Middle frontal gyrus (tissue), 1 donor: ENCODE measurements around the gene ADCY10.
A peak's percentile ranks its signal among the peaks of the same experiment; 100 is the strongest.

Source experiments
- DNase-seq: peaks from one replicate; pipeline ENCODE4 v3.0.0-alpha.2; 2015; ENCODE audit warnings: low spot score; ENCODE audit errors: extremely low spot score

The ADCY10 gene

GRCh38 chr1:167782946-167783345 lies 131.0 kb downstream of the ADCY10 start:
- DNase-seq: no peak

- no peak for DNase-seq
Measured at GRCh38 chr1:167781558-167781957, 132.4 kb downstream of the ADCY10 start.

GRCh38 chr1:167777269-167777650 lies 136.7 kb downstream of the ADCY10 start:
- DNase-seq: no peak

DNA sequence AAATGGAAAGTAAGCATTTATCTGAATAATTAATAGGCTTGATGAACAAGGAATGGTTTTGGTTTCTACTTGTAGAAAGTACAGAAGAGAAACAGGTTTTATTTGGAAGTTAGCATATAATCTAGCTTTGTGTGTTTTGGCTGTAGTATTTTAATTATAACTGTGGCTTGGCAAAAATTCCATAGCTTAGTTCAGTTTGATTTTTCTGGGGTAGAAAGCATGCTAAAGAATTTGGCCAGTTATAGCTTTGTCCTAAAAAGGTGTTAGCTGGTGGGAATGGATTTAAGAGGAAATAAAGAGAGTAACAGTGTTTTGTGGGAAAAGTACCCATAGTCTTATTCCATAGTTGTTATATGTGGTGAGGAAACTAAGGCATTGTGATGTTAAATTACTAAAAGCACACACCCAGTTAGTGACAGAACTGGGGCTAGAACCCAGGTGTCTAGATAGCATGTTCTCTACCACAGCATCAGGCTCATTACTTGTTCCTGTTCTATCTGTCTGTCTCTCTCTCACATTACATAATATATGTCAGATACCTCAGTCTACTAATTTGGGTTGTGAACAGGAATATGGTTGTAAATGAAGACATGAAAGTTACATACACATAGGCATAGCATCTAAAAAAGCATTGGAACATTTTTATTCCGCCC lies 137.2 kb downstream of the ADCY10 start:
- DNase-seq: no peak

- no peak for DNase-seq
Measured at GRCh38 chr1:167776151-167776550, 137.8 kb downstream of the ADCY10 start.

DNA sequence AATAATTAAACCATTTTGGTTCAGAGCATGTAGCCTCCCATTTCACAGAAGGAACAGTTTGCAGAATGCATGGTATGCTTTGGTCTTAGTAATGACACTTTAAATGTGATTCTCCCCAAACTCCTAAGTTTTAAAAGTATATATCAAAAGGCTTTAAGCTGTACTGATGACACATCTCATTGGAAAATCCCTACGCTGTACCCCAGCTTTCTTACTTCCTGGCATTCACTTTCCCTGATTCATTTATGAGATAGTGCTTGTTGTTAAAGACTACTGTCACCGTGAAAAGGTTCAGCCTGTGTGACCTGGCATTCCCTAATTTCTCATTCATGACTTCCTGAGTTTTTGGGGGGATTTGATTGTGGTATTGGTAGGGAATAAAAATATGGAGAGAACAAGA lies 138.8 kb downstream of the ADCY10 start:
- DNase-seq: no peak

- DNase-seq: no peak
Measured at GRCh38 chr1:167774710-167775109, 139.2 kb downstream of the ADCY10 start.

DNA sequence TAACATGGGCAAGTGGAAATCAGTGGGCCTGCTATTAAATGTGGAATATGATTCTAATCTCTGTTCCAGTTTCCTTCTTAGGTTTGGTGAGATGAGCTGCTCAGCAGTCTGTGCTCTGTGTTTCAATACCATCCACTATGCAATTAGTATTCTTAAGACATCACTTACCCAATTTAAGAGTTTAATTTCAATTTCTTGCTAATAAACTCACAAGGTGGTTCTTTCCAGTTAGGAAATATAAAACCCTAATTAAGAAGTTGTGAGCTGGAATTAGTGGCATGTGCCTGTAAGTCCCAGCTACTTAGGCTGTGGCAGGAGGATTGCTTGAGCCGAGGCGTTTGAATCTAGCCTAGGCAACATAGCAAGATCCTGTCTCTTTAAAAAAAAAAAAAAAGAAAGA lies 140.4 kb downstream of the ADCY10 start:
- DNase-seq: no peak

DNA sequence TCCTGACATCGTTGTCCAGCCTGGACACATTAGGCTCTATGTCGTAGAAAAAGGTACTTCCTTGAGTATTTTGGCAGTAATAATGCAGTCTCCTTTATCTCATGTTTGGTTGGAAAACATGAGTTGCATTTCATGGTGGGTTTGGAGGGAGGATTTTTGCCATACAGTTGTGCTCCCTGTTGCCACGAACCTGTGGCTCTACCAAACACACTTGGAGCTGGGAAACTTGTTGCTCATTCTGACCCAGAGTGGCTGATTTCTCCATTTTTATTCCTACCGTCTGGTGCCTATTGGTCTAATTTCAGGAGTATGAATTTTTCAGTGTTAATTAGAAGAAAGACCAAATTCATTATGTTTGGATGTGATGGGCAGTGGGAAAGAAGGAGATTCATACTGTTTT lies 141.5 kb downstream of the ADCY10 start:
- no peak for DNase-seq

- no peak for DNase-seq
Measured at GRCh38 chr1:167770127-167770526, 143.8 kb downstream of the ADCY10 start.

GRCh38 chr1:167767761-167768160 lies 146.2 kb downstream of the ADCY10 start:
- no peak for DNase-seq

DNA sequence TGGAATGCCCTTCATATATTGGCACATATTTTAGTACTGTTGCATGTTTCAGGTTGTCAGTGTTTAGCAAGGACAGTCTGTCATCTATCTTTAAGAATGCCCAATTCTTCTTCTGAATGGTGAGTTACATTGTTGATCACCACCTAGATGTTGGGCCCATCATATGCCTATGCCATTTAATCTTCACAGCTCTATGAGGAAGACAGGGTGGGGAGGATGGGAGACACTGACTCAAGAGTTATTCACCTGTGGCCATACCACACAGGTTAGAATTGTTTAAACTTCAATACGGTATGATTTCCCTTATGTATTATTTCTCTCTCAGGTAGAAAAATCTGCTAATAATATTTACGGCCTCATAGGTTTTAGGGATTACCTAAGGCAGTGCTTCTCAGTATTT lies 147.4 kb downstream of the ADCY10 start:
- DNase-seq: no peak

GRCh38 chr1:167765496-167765895 lies 148.4 kb downstream of the ADCY10 start:
- no peak for DNase-seq

DNA sequence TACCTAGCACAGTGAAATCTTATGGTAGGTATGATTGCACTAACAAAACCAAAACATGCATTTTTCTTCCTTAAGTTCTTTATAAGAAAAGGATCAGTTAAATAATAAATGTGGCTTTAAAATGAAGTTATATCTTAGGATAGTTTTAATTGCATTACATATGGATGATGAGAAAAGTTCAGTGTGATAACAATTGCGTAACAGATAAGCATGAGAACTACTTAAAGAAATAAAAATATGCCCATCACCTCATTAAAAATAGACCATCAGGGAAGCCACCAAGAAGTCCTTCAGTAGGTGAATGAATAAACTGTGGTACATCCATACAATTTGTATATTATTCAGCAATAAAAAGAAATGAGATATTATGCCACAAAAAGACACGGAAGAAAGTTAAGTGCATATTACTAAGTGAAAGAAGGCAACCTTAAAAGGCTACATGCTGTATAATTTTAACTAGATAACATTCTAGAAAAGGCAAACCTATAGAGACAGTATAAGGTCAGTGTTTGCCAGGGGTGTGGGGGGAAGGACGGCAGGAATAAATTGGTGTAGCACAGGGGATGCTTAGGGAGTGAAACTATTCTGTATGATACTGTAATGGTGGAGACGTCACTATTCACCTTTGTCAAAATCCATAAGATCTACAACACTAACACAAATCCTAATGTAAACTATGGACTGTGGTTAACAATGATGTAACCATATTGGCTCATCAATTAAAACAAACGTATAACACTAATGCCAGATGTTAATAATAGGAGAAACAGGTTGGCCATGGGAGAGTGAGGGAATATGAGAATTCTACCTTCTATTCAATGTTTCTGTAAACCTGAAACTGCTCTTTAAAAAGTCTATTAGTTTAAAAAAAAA lies 149.2 kb downstream of the ADCY10 start:
- DNase-seq: no peak

- DNase-seq: peak; percentile 8
Measured at GRCh38 chr1:167763525-167764220, 150.3 kb downstream of the ADCY10 start.

DNA sequence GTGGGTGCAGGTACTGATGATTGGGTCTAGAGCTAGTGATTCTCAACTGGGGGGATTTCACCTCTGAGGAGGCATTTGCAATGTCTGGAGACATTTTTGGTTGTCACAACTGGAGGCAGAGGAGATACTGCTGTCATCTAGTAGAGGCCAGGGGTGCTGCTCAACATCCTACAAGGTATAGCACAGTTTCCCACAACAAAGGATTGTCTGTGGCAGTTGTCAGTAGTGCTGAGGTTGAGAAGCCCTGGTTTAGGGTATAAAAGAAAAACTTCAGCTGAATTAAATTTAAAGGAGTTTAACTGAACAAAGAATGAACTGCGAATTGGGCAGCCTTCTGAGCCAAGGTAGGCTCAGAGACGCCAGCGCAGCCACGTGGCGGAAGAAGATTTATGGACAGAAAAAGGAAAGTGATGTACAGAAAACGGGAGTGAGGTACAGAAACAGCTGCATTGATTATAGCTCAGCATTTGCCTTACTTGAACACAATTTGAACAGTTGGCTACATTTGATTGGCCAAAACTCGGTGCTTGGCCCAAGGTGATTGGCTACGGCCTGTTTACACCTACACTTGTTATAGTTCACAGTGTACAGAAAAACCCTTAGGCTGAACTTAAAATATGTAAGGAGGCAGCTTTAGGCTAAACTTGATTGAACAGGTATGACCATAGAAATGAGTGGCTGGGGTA lies 151.7 kb downstream of the ADCY10 start:
- DNase-seq: no peak

DNA sequence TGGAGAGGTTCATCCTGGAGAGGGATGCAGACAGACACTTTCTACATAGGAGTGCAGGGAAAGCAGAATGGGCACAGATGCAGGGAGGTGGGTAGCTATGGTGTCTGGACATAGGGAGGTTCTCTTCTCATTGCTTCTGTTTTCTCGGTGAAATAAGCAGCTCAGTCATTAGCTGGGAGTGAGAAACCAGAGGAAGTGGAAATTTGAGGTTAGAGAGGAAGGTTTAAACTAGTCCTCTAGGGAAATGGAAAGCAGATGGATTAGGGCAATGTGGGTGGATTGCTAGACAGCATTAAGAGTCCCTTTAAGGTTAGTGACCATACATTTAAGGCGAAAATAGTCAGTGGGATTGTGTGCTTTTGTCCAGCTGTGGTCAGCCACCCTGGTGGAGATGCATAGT lies 152.5 kb downstream of the ADCY10 start:
- no peak for DNase-seq
